SW480 (cell line): ENCODE measurements around the gene ZSCAN26.
"Not testable (repeated sequence)": the region's sequence is repeated elsewhere in the genome, so short reads cannot be mapped to it uniquely, and the experiment has no call there.

Experiments used
- DNase-seq: peaks from one replicate; pipeline ENCODE4 v3.0.0-alpha.2; 2016; ENCODE audit warnings: low spot score

Gene ZSCAN26

DNA sequence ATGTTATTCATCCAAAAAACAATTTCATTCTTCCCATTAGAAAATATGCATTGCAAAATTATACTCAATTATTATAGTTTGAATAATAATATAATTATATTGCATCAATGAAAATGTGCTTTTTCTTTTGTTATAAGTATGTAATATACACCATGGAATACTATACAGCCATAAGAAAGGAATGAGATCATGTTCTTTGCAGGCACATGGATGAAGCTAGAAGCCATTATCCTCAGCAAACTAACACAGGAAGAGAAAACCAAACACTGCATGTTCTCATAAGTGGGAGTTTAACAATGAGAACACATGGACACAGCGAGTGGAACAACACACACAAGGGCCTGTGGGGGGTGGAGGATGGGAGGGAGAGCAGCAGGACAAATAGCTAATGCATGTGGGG, 9.9 kb upstream of the ZSCAN26 start:
- DNase-seq: no peak

DNA sequence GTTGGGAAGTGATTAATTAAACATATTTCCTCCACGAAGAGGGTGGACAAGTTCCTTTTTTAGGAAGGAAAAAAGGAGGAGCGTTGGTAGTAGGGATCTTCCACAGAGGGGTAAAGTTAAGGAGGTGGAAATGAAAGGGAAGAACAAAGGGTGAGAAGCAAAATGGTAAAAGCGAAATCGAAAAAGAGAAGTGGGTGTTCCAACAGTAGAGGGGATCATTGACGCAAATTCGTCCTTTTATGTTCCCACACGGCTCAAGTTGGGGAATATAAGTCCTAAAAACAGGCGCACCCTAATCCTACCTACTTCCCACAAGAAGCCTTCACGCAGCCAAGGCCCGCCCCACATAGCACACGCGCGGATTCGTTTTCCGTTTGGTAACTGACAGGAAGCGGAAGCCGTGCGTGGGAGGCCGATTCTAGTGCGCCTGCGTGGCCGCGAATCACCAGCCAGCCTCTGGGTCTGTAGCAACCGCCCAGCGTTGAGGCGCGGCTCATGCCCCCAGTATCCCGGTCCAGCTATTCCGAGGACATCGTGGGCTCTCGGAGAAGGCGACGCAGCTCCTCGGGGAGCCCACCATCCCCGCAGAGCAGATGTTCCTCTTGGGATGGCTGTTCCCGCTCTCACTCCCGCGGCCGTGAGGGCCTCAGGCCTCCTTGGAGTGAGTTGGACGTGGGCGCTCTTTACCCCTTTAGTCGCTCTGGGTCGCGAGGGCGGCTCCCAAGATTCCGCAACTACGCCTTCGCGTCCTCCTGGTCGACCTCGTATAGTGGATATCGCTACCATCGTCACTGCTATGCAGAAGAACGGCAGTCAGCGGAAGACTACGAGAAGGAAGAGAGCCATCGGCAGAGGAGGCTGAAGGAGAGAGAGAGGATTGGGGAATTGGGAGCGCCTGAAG, 7.8 kb upstream of the ZSCAN26 start, which contains the start of gene NKAPL:
Gene NKAPL (plus strand): TSS at position 421 of the 901 bp plus-strand sequence. CDS start 75 bp downstream, at position 496.
- no peak for DNase-seq

DNA sequence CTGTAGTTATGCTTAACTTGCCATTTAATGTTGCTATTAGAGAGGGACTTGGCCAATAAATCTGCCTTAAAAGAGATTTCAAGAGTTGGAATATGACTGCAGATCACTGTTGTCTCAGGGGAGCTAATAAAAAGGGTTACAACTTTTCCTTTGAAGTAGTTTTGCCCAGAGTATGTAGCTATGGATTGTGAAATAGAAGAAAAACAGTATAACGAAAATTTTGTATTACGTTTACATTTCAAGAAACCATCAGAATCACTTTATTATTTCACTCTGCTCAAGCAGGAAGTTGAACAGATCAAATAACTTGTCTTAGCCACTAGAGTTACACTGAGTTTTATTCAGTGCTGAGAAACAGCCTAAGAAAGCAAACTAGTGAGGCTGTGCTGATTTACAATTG, 3.0 kb upstream of the ZSCAN26 start:
- DNase-seq: no peak

DNA sequence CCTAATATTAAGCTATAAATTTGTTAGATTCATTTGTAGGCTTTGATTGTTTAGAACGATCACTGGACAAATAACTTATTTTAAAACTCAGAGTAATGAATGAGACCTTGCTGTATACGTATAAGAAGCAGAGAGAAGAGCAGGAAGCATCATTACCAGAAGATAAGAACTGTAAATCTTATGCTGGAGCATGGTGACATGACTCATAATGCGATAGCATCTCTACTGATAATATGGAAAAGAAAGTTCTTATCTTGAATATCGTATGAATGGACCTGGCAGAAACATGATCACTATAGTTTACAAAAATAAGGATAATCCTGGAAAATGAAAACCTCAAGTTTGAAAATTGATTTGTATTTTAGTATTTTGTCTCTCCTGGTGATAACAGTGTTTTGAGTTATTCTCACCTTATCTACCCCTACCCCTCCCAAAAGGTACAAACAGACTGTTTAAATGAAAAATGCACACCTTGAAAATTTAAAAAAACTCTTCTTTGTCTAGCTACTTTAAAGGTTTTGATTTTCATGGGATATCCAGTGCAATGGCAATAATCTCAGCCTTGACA, 2.0 kb upstream of the ZSCAN26 start:
- DNase-seq: no peak

DNA sequence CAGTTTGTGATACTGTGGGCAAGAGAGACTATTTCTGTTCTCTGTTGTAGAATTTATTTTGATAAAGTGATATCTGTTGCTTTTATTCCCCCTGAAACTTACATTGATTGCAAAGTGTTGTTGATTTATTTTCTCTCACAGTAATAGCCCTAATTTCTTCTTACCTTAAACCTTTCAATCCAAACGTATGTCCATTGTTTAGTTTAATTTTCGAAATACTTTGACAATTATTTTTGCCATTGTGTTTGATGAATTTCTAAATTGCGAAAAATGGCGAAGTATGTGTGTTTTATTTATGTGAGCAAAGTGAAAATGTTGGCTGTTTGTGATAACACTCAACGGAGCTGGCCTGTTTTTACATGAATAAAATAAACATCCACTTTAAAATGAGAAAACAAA, 381 bp upstream of the ZSCAN26 start:
- no peak for DNase-seq

DNA sequence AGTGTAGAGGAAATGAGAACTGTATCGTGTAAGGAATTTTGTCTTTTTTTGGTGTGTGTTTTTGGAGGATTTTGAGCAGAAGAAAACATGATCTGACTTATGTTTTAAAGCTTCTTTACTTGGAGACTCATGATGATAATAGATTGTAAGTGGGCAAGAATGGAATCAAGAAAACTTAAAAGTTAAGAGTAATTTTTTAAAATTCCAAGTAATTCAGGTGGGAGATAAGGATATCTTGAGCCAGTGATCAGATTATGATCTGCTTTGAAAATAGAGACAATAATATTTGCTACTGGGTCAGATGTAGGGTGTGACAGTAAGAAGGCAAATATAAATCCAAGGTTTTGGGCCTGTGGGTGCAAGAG, 734 bp downstream of the ZSCAN26 start:
- no peak for DNase-seq

DNA sequence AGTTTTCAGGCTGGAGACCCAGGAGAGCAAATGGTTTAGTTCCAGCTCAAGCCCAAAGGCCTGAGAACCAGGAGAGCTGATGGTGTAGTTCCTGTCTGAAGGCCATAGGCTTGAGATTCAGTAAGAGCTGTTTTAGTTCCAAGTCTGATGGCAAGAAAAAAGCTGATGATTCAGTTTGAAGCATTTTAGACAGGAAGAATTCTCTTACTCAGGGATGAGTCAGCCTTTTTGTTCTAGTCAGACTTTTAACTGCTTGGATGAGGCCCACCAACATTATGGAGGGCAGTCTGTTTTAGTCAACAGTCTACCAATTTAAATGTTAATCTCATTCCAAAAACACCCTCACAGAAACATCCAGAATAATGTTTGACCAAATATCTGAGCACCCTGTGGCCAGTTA, 2.5 kb downstream of the ZSCAN26 start:
- peak; percentile 20 for DNase-seq

DNA sequence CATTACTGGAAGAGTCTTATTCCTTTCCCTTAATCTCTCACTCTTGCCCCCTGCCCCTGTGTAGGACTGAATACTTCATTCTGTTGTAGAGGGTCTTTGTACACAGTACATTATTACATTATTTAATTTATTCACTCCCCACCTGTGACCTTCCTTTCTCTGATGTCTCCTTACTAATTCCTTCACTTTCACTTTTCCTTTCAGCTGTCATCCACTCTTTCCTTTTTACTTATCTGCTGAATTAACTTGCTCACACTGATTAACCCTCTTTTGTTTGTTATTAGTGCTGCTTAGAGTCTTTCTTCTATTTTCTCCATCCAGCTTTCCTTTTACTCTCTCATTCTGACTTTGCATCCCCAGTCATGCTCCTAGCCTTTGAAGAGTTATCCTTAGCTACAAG, 7.9 kb downstream of the ZSCAN26 start:
- no peak for DNase-seq

DNA sequence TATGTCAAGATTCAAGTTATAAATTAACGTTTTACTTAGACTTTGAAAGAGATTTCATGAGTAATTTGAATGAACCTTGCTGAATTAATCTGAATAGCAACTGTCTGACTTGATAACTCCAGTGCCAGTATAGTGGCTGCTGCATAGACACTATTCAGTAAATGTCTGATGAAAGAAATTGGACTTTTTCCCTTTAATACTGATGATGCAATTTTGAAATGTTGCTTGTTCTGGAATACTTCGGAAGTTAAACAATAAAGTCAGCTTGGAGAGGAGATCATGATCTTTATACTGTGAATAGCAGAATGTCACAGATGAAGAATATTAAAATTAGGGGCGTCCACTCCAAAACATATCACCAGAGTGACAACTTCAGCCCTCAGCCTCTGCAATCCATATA, 10.8 kb downstream of the ZSCAN26 start:
- no peak for DNase-seq

DNA sequence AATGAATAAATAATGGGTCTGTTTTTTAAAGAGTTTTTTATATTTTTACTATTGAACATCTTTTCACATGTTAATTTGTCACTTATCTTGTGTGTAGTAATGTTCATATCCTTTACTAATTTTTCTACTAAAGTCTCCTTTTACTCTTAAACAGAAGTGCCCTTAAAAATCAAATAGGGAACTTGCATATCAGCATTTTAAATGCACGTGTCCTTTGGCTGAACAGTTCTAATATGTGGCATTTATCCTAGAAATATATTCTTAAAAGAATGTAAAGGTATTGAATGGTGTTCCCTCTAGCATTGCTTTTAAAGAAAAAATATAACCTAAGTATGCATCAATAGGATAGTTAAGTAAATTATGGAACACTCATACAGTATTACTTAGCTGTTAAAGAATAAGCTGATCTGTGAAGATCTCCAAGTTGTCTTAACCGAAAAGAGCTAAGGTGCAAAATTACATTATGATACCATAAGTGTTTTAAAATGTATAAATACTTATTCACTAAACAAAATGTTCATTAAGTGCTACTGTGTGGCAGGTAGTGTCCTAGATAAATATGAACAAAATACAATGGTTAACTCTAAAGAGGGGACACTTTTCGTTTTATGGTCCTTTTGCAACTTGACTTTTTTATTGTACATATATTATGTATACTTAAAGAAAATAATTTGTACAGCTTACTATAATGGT, 13.8 kb downstream of the ZSCAN26 start:
- no peak for DNase-seq

DNA sequence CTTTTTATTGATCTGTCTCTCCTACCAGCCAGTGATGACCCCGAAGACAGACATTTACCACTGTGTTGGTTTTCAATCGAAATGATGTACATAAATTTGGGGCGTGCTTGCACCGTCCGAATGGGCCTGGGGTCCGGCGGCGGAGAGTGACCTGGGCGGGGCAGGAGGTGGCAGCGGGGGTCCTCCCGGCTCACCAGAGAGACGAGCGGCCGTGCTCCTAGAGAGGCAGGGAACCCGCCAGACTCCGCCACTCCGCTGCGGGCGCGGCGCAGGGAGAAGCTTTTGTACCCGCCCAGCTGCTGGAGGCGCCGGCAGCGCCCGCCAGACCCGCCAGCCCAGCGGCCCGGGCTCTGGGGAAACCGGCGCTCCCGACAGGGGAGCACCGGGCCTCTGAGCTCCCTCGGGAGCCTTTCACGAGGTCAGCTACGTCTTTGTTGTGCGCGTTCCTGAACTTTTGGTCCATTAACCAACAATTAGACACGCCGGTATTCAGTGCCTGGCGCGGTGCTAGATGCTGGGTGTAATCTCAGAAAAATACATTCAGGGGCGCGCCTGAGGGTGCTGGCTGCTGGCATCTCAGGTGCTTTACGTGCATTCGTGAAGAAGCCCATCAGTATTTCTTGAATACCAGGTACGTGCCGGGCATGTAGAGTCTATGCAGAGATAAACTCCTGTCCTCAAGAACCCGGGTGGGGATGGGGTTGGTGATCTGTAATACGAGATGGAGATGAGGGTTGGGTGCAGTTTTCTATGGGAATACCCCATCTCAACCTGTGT, 14.5 kb downstream of the ZSCAN26 start, which contains the start of gene PGBD1:
Gene PGBD1 (plus strand): TSS at position 285 of the 777 bp plus-strand sequence. CDS start 2,242 bp downstream, outside the sequence.
- DNase-seq: peak; percentile 69

DNA sequence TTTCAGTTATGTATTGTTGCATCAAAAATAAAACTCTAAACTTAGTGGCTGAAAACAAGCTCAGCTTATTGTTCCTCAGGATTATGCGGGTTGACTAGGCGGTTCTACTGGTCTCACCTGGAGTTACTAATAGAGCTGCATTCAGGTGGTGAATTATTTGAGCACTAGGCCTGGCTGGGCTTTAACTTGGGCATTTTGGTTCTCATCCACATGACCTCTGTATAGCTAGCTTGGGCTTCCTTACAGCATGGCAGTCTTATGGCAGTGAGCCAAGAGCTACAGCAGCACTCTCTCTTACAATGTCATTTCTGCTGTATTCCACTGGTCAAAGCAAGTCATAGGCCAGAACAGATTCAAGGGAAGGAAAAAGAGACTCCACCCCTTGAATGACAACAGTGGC, 16.0 kb downstream of the ZSCAN26 start:
- DNase-seq: no peak

DNA sequence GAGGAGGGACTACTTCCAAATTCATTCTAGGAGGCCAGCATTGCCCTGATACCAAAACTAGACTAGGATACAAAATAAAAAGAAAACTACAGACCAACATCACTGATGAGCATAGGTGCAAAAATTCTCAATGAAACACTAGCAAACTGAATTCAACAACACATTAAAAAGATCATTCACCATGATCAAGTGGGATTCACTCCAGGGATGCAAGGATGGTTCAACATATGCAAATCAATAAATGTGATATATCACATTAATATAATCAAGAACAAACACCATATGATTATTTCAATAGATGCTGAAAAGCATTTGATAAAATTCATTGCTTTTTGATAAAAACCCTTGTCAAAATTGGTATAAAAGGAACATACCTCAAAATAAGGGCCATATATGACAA, 24.6 kb downstream of the ZSCAN26 start:
- no peak for DNase-seq

DNA sequence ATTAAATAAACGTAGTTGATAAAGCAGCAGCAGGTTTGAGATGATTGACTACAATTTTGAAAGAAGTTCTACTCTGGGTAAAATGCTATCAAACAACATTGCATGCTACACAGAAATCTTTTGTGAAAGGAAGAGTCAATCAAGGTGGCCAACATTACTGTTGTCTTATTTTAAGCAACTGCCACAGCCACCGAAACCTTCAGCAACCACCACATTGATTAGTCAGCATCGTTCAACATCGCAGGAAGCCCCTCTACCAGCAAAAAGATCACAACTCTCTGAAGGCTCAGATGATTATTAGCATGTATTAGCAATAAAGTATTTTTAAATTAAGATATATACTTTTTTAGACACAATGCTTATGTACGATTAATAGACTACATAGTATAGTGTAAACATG, 28.4 kb downstream of the ZSCAN26 start:
- DNase-seq: no peak

DNA sequence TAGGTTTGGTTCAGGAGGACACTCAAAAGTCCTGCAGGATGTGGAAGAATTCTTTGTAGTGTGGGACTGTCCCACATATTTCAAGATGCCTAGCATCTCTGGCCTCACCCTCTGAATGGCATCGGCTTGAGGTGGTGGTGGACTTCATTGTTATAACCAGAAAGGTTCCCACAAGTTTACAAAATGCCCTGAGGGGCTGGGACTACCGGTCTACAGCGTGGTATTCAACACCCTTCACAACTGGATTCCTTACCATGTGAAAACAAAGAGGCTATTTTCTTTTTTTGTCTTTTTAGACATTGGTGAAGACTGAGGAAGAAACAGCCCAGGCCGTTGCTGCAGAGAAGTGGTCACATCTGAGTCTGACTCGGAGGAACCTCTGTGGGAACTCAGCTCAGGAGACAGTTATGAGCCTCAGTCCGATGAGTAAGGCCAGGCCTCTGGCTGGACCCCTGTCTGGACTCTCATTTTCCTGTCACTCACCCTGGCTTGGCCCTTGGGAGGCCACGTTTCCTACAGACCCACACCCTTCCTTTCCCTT, 29.6 kb downstream of the ZSCAN26 start:
- no peak for DNase-seq

DNA sequence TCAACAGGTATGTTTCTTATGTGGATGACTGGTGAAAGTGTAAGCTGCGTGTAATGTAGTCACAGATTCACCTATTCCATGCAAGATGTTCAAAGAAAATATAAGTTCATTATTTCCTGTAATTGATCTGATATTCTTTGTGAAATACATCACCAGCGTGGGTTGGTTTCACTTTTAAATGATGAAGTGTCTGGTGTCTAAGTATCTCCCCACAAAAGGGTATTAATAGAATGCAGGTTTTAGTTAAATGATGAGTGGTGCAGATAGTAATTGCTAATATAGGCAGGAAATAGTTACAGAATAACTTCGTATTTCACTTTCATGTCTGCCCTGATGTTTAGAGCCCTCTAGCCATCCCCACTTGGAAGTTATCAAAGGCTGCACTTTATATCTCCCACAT, 36.6 kb downstream of the ZSCAN26 start:
- no peak for DNase-seq

DNA sequence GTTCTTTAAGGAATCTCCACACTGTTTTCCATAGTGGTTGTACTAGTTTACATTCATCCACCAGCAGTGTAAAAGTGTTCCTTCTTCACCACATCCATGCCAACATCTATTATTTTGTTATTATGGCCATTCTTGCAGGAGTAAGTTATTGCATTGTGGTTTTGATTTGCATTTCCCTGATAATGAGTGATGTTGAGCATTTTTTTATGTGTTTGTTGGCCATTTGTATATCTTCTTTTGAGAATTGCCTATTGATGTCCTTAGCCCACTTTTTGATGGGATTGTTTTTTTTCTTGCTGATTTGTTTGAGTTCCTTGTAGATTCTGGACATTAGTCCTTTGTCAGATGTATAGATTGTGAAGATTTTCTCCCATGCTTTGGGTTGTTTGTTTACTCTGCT, 39.4 kb downstream of the ZSCAN26 start:
- not testable (repeated sequence) for DNase-seq

DNA sequence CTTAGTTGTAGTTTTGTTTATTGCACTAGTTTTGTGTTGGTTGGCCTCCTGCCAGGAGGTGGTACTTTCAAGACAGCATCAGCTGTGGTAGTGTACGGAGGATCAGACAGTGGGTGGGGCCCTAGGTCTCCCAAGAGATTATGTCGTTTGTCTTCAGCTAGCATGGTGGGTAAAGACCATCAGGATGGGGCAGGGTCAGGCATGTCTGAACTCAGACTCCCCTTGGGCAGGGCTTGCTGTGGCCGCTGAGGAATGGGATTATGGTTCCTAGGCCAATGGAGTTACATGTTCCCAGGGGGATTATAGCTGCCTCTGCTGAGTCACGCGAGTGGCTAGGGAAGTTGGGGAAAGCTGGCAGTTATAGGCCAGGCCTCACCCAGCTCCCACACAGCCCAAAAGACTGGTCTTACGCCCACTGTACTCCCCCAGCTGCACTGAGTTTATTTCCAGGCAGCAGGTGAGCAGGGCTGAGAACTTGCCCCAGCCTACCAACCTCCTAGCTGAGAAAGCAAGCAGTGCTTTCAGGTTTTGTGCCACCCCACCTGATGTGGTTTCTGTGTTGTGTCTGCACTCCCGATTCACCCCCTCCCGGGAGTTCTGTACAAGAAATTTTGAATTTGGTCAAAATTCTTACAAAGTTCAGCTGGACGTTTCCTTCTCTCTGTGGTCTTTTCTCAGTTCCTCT, 44.3 kb downstream of the ZSCAN26 start:
- DNase-seq: no peak

DNA sequence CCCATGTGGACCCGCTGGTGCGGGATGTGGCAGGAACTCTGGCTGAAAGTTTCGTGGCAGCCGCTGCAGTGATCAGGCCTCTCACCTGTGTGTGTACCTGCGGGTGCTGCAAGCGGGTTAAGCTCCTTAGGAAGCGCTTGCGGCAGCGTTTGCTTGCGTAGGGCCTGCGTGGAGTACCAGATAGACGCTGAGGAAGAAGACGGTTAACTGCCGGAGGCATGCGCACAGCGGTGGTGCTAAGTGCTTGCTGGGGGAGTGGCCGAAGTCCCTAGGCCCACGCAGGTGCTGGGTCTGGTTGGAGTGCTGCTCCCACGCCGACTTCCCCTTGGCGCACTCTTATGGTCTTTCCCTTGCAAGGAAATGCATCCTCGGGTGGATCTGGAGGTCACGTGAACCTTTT, 46.0 kb downstream of the ZSCAN26 start:
- no peak for DNase-seq

DNA sequence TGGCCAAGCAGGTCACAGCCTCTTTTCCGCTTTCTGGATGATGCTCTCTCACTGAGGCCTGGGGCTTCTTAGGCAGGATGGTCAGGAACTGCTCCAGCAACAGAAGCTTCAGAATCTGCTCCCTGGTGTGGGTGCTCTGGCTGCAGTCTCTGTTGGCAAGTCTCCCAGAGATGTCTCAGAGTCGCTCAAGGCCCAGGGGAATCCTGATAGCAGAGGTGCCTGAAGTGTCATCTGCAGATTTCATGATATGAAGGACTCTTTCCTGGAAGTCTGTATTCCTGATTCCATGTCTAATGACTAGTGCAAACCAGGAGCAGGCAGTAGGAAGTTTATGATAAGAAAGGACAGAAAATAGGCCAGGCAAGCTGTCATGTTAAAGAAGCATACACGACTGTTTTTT, 48.7 kb downstream of the ZSCAN26 start:
- DNase-seq: no peak

DNA sequence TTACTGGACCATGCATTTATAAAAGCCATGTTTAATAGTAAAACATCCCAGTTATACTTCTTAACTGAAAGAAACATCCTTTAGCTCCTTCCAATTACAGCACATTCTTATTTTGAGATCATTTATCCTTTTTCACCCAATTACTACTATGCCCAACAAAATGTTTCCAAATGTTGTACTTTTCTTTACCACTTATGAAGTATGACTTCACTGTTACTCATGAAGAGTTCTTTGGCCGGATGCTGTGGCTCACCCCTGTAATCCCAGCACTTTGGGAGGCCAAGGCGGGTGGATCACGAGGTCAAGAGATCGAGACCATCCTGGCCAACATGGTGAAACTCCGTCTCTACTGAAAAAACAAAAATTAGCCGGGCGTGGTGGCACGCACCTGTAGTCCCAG, 50.9 kb downstream of the ZSCAN26 start:
- DNase-seq: not testable (repeated sequence)
